Adipose tissue (tissue), 3 donors: ENCODE results near the gene MUC7. TPM values are rescaled to one million over a fixed set of nuclear protein-coding genes. Genes with fewer than 3 reads are reported as not detected.

Experiments
- H3K27ac ChIP-seq: one replicate; pipeline ENCODE4 v1.5.1; 2013; ENCODE audit warnings: low read depth, low read length
- WGBS, 3 donors: extraction: QIAGEN DNeasy Blood & Tissue Kit; methylation state at CpG; one replicate each; pipeline ENCODE4 v1.1.7; 2013; 5-methylcytosine and 5-hydroxymethylcytosine counted together
- polyA plus RNA-seq, 3 donors: library from polyadenylated mRNA; stranded (reverse); fragments of 200-250 nt; gene quantifications; one replicate each; pipeline ENCODE4 v1.2.3, GENCODE V29; 2013
- donor health status: healthy with polysubstance abuse.
- donor health status: Bipolar disorder and iron deficiency.
- donor health status: healthy.

The MUC7 gene
- polyA plus RNA-seq, 3 donors: not detected

DNA sequence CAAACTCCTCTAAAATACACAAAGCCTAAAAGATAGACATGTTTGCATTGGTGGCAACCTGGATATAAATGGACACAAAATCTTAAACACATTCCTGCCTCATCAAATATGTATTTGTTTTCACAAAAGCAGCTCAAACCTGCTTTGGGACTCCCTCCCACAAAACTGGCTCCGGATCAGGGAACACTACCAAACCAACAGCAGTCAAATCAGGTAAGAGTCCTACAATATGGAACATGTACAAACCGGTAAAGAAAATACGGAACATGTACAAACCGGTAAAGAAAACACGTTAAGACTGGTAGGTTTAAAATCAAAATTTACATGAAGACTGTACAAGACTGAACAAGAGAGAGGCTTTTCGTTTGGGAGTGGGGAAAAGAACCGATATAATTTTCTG, 50.6 kb downstream of the MUC7 start:
- 81 to 88% (median 87%) methylated on average over 7 of the region's 7 CpGs for WGBS, 3 donors

GRCh38 chr4:70530997-70531396, 59.0 kb downstream of the MUC7 start:
- no peak overlapping the region for H3K27ac ChIP-seq
- WGBS, 3 donors: 70 to 75% (median 75%) methylated on average over 5 of the region's 5 CpGs

More for the DNA sequence above, 50.6 kb downstream of the MUC7 start:
- H3K27ac ChIP-seq: no peak overlapping the region

DNA sequence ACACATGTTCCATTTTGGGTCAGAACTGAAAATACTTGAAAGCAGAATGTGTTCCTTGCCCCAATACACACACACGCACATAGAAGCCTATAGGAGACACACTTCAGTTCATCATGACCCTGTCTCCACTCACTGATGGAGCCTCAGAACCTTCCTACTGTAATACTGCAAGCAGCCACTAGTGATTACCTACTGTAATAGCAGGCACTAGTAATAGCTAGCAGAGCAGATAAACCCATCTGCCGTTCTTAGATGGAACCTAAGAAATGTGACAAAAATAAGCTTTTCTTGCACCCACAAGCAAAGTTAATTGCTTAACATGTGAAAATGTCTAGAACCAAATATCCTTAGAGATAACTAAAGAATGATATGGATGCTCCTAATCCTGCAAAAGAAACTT, 60.0 kb downstream of the MUC7 start:
- H3K27ac ChIP-seq: no peak overlapping the region
- 53 to 79% (median 60%) methylated on average over 2 of the region's 2 CpGs for WGBS, 3 donors

Other genes with a start within 250 kb of the MUC7 start
- under 1 TPM in 2 of 3 donors, not detected in 1; 0.24 to 0.60 TPM for gene FDCSP, start 246.1 kb upstream of the MUC7 start, polyA plus RNA-seq
- not detected for gene CSN3, start 229.6 kb upstream of the MUC7 start, polyA plus RNA-seq
- not detected for gene CABS1, start 137.2 kb upstream of the MUC7 start, polyA plus RNA-seq
- gene SMR3A, start 111.4 kb upstream of the MUC7 start, polyA plus RNA-seq: not detected
- gene SMR3B, start 89.1 kb upstream of the MUC7 start, polyA plus RNA-seq: not detected
- not detected for gene OPRPN, start 74.3 kb upstream of the MUC7 start, polyA plus RNA-seq
- gene AMTN, start 46.4 kb downstream of the MUC7 start, polyA plus RNA-seq: not detected
- gene AMBN, start 120.1 kb downstream of the MUC7 start, polyA plus RNA-seq: under 1 TPM in 1 of 3 donors, not detected in 2; 0.12 TPM
- 1 to 10 TPM in 1 of 3 donors, under 1 TPM in 2; 0.04 to 1.4 (median 0.11) TPM for gene ENAM, start 156.5 kb downstream of the MUC7 start, polyA plus RNA-seq
- gene JCHAIN, start 194.3 kb downstream of the MUC7 start, polyA plus RNA-seq: 1 to 10 TPM; 2.9 to 7.7 (median 7.6) TPM
- gene UTP3, start 216.3 kb downstream of the MUC7 start, polyA plus RNA-seq: 10 to 100 TPM in 2 of 3 donors, 1 to 10 TPM in 1; 9.8 to 31.5 (median 22.5) TPM
- 10 to 100 TPM; 11.7 to 22.3 (median 15.8) TPM for gene RUFY3, start 249.8 kb downstream of the MUC7 start, polyA plus RNA-seq